Smooth muscle cell of trachea (primary cell): Measurements from ENCODE around the gene PLRG1. TPM values are rescaled to one million over a fixed set of nuclear protein-coding genes. Genes with fewer than 3 reads are reported as not detected.

ENCODE experiments used
- total RNA-seq: library from RNA; depleted of rRNA; stranded (reverse); fragments of >200 nt; gene quantifications from 2 replicates; pipeline ENCODE4 v1.2.1, GENCODE V29; 2014

The PLRG1 gene
- 87.8 and 119 TPM in 2 replicates for total RNA-seq

DNA sequence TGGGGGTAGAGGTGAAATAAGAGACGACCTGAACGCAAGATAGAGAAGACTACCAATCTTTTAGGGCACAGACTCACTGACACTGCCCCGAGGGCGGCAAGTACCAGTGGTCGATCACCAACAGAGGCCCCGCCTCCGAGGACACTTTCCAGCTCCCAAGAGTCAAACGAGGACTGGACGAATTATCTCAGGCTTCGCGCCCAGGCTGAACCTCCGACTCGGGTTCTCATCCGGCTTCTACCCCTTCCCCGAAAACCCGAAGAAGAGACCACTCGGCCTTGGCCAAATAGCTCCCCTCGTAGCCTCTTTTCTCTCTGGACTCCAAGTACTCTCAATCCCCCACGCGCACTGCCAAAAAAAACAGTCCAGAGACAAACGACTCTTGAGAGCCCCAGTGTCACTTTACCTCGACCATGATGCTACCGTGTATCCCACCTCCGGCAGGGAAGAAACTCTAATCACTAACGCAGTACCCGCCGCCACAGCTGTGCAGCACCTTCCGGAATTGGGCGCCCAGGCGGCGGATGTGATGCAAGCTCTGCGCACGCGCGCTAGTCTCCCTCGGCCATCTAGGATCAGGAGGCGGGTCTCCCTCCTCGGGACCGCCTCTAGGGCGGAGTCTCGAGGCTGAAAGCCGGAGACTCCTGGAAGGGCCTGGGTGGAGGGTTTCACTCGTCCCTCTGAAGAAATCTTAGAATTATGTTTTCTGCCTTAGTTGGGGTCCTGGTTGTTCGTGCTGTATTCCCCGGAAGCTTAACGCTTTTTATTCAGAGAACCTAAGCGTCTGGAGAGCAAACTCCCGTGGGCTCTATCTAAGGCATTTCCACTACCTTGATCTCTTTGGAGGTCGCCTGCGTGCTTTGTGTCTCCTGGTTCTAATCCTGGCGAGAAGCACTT lies at the start of gene PLRG1:
PLRG1 (minus strand) TSS at position 507 of the 897 bp plus-strand sequence; CDS start at position 415, 92 bp downstream.

DNA sequence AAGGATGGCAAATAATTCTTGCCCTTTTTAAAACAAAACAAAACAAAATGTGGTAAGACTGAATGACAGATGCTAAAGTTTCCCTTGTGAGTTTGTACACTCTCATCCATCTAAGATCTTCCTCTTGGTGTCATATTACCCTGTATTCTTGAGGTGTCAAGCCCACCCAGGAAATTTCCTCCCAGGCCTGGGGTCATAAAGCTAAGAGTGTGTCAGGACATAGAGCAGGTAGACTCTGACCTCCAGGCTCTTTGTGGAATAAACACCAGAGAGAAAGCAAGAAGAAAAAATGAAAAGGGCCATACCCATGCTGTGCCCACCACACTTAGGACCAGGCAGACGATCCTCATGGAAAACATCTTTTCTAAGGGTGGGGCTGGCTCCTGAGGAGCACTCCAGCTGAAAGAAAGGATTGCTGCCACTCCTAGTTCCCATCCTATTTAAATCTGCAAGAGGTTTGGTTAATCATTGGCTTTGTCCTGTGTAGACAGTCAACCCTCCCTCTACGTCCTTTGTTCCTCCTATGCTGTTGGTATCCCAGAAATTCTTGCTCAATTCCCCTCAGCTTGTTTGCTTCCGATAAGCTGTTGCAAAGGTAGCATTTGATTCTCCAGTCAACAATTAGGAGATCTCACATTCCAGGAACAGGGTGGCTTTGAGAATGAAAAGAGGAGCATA lies 40.3 kb upstream of the PLRG1 start, which contains the start of gene FGA:
FGA (minus strand) TSS at position 414 of the 678 bp plus-strand sequence; CDS start at position 359, 55 bp downstream.

DNA sequence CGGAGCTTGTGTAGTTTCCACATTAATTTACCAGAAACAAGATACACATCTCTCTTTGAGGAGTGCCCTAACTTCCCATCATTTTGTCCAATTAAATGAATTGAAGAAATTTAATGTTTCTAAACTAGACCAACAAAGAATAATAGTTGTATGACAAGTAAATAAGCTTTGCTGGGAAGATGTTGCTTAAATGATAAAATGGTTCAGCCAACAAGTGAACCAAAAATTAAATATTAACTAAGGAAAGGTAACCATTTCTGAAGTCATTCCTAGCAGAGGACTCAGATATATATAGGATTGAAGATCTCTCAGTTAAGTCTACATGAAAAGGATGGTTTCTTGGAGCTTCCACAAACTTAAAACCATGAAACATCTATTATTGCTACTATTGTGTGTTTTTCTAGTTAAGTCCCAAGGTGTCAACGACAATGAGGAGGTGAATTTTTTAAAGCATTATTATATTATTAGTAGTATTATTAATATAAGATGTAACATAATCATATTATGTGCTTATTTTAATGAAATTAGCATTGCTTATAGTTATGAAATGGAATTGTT lies 12.6 kb upstream of the PLRG1 start, which contains the start of gene FGB:
FGB (plus strand) TSS at position 315 of the 558 bp plus-strand sequence; CDS start at position 323, 8 bp downstream.

DNA sequence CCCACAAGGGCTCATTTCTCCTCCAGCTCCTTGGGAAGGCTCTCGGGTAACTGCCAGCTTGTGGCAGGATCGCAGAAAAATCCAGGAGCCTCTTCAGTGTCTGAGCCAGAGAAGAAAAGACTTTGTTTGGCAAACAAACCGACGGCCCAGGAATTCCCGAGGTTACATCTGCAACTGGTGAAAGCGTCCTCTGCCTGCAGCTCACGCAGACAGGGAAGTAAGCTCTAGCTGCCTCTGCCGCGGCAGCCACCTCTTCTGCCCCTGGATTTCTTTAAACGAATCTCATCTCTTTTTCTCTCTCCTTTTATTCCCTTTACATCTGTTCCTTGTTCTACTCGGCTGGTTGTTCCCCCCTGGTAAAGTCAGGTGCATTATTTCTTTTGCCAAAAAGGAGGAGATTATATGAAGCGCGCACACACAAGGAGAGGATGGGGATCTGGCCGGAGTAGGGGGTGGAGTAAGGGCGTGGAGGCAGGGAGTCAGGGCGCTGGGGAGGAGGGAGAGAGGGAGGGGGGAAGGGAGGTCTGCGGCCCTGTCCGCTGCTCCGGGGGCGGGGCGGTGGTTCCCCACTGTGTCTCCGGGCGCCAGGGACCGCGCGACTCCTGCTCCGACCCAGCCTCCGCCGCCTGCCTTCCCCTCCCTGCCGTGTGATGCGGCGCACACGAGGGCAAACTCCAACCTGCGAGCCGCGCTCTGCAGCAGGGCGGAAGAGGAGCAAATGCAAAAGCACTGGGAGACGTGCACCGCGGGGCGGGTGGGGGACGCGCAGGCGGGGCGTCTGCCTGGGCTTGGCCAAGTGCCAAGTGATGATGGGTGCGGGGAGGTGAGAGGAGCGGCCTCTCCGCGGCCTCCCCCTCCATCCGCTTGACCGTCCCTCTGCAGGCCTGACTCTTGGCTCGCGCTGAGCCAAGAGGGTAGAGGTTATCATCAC lies 58.6 kb downstream of the PLRG1 start, which contains the start of gene DCHS2:
DCHS2 (minus strand) TSS at position 459 of the 931 bp plus-strand sequence; CDS start at position 15, 444 bp downstream.

Other genes starting within 250 kb of the PLRG1 start
- gene DCHS2, start 58.6 kb downstream of the PLRG1 start, total RNA-seq, result 0.15 TPM in 1 of 2 replicates, not detected in the other
- gene FGB, start 12.6 kb upstream of the PLRG1 start, total RNA-seq, result not detected in 2 replicates
- gene FGA, start 40.3 kb upstream of the PLRG1 start, total RNA-seq, result not detected in 2 replicates
- not detected in 2 replicates for gene FGG, start 62.3 kb upstream of the PLRG1 start, total RNA-seq
- under 0.01 and 0.15 TPM in 2 replicates for gene LRAT, start 193.6 kb upstream of the PLRG1 start, total RNA-seq
- gene RBM46, start 230.9 kb upstream of the PLRG1 start, total RNA-seq, result 0.15 and 0.17 TPM in 2 replicates